Neutrophil (primary cell): Measurements from ENCODE around the gene PRKN.
"Not testable (repeated sequence)": the region's sequence is repeated elsewhere in the genome, so short reads cannot be mapped to it uniquely, and the experiment has no call there.

Source experiments
- H3K27ac ChIP-seq: fragments of 200-600 bp; sonication (generic); 2 replicates; pipeline ENCODE4 v1.5.1; 2016; ENCODE audit warnings: mild to moderate bottlenecking, moderate library complexity
- H3K27me3 ChIP-seq: fragments of 200-600 bp; sonication (generic); 2 replicates; pipeline ENCODE4 v1.6.0; 2016; ENCODE audit warnings: mild to moderate bottlenecking
- H3K36me3 ChIP-seq: fragments of 200-600 bp; sonication (generic); 2 replicates; pipeline ENCODE4 v1.5.1; 2017
- H3K4me1 ChIP-seq, 2 experiments: fragments of 200-600 bp in 1 of 2; sonication (generic) in 1 of 2; 1 replicate in 1 of 2; 2 replicates in 1 of 2; pipeline versions ENCODE4 v1.5.1 to v1.6.1; 2013 to 2016; ENCODE audit warnings: low read depth in 1 of 2, low read length in 1 of 2, mild to moderate bottlenecking in 1 of 2, moderate library complexity in 1 of 2; ENCODE audit not compliant: control insufficient read depth in 1 of 2, insufficient read depth in 1 of 2
- H3K4me3 ChIP-seq, 2 experiments: fragments of 200-600 bp in 1 of 2; sonication (generic) in 1 of 2; 1 replicate in 1 of 2; 2 replicates in 1 of 2; pipeline ENCODE4 v1.5.1; 2013 to 2016; ENCODE audit warnings: low read depth in 1 of 2, low read length in 1 of 2, mild to moderate bottlenecking in 1 of 2, moderate library complexity in 1 of 2
- H3K9me3 ChIP-seq: fragments of 200-600 bp; sonication (generic); 2 replicates; pipeline ENCODE4 v1.5.1; 2016
- CTCF ChIP-seq: fragments of 200-600 bp; sonication (generic); IDR thresholded peaks from 2 replicates; pipeline ENCODE4 v1.5.1; 2016; ENCODE audit warnings: antibody characterized with exemption

PRKN gene

GRCh38 chr6:161869491-161869890, 858.1 kb downstream of the PRKN start:
- Histone ChIP-seq H3K27ac (no peak overlapping the region), H3K36me3 (no peaks in the 10 kb centered on the region), H3K4me3 (no peak overlapping the region), H3K9me3 (no peaks in the 10 kb centered on the region), H3K4me1 (no peaks in the 10 kb centered on the region), H3K27me3 (no peaks in the 10 kb centered on the region)
- no peak for TF ChIP-seq CTCF

- Histone ChIP-seq H3K36me3 (no peaks in the 10 kb centered on the region), H3K27me3 (no peaks in the 10 kb centered on the region), H3K9me3 (no peaks in the 10 kb centered on the region), H3K27ac (no peak overlapping the region), H3K4me1 (no peaks in the 10 kb centered on the region), H3K4me3 (no peak overlapping the region)
- TF ChIP-seq CTCF, result no peak
Measured at GRCh38 chr6:161866570-161866969, 861.0 kb downstream of the PRKN start.

- not testable (repeated sequence) for H3K36me3 ChIP-seq, H3K4me3 ChIP-seq, H3K27ac ChIP-seq, H3K27me3 ChIP-seq, H3K9me3 ChIP-seq, H3K4me1 ChIP-seq
Measured at GRCh38 chr6:161861061-161861460, 866.5 kb downstream of the PRKN start.

- TF ChIP-seq CTCF, result no peak
- no peaks in the 10 kb centered on the region for H3K9me3 ChIP-seq
- no peaks in the 10 kb centered on the region for H3K27me3 ChIP-seq
- no peaks in the 10 kb centered on the region for H3K36me3 ChIP-seq
- no peak overlapping the region for H3K27ac ChIP-seq
- no peaks in the 10 kb centered on the region for H3K4me1 ChIP-seq
- H3K4me3 ChIP-seq, result no peak overlapping the region
Measured at GRCh38 chr6:161853657-161854056, 873.9 kb downstream of the PRKN start.

GRCh38 chr6:161851486-161851885, 876.1 kb downstream of the PRKN start:
- not testable (repeated sequence) for H3K4me1 ChIP-seq, H3K27me3 ChIP-seq, H3K9me3 ChIP-seq, H3K4me3 ChIP-seq, H3K27ac ChIP-seq, H3K36me3 ChIP-seq

GRCh38 chr6:161850562-161850961, 877.0 kb downstream of the PRKN start:
- TF ChIP-seq CTCF, result no peak
- Histone ChIP-seq H3K27ac (no peak overlapping the region), H3K9me3 (no peaks in the 10 kb centered on the region), H3K4me3 (no peak overlapping the region), H3K36me3 (no peaks in the 10 kb centered on the region), H3K27me3 (no peaks in the 10 kb centered on the region), H3K4me1 (no peaks in the 10 kb centered on the region)

GRCh38 chr6:161847628-161848027, 879.9 kb downstream of the PRKN start:
- Histone ChIP-seq H3K27ac (no peak overlapping the region), H3K9me3 (no peaks in the 10 kb centered on the region)
- TF ChIP-seq CTCF, result no peak

More at GRCh38 chr6:161847628-161848027, 879.9 kb downstream of the PRKN start:
- H3K4me3 ChIP-seq, result no peak overlapping the region
- no peaks in the 10 kb centered on the region for H3K27me3 ChIP-seq
- H3K36me3 ChIP-seq, result no peaks in the 10 kb centered on the region
- H3K4me1 ChIP-seq, result no peaks in the 10 kb centered on the region
